GM19025 (cell line): ENCODE results near the gene SAMD4A.
A peak's percentile ranks its signal among the peaks of the same experiment; 100 is the strongest.
"Not testable (repeated sequence)": the region's sequence is repeated elsewhere in the genome, so short reads cannot be mapped to it uniquely, and the experiment has no call there.

Experiments
- ATAC-seq: cut with Tn5 transposase; IDR thresholded peaks from one replicate; pipeline ENCODE4 v1.9.1; 2021; ENCODE audit warnings: mild to moderate bottlenecking, low read depth, moderate library complexity; ENCODE audit not compliant: unreplicated experiment

Gene SAMD4A

DNA sequence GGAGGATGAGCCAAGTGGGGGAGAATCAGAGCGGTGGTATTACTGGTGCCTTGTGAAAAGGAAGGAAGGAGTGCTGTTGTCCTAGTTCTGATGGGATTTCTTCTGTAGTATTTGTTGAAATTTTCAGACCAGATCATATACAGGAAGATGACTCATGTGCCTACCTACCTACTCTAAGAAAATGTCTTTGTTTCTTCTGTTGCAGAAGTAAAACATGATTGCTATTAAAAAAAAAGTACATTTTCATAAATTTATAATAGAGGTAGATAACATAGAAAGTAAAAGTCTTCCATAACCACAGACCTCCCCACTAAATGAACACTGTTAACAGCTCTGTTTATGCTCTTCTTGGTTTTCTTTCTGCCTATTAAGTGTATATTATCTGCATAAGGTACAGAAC, 26.9 kb downstream of the SAMD4A start:
- ATAC-seq: no peak

DNA sequence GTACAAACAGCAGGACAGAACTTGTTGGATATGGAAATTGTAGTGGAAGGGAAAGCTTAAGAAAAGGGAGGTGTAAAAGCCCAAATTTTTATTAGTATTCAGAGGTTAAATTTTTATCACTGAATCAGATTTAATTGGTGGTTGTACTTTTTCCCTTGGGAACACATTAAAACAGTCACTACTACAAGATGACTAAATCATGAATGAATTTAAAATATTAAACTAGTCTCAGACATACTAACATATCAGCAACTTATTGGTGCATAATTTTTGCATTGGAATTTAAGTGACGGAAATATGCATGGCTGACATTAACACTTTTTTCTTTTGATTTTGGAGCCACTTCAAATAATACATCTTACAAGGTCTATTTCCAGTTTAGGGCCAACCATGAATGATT, 27.6 kb downstream of the SAMD4A start:
- ATAC-seq: no peak

DNA sequence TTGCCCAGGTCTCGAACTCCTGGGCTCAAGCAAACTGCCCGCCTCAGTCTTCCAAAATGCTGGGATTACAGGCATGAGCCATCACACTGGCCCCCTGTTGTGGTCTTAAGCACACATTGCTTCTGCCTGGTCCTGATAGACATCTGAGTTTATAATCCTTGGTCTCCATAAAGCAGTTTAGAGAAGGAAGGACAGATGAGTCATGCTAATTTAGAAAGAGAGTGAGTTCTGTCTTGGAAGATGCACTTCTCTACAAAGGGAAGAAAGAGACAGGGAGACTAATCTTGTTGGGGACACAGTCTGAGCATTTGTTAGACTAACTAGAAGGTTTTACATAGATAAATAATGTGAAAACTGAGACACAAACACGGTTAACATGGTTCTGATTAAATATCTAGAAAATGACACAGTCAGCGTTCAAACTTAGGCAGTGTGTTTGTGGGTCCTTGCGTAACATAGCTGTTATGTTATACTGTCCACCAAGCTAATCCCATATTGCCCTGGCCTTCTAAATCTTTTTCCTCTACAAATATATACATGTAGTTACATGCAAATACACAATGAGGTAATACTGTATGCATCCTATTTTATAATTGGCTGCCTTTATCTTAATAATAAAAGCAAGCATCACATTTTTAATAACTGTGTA, 31.0 kb downstream of the SAMD4A start:
- ATAC-seq: no peak

DNA sequence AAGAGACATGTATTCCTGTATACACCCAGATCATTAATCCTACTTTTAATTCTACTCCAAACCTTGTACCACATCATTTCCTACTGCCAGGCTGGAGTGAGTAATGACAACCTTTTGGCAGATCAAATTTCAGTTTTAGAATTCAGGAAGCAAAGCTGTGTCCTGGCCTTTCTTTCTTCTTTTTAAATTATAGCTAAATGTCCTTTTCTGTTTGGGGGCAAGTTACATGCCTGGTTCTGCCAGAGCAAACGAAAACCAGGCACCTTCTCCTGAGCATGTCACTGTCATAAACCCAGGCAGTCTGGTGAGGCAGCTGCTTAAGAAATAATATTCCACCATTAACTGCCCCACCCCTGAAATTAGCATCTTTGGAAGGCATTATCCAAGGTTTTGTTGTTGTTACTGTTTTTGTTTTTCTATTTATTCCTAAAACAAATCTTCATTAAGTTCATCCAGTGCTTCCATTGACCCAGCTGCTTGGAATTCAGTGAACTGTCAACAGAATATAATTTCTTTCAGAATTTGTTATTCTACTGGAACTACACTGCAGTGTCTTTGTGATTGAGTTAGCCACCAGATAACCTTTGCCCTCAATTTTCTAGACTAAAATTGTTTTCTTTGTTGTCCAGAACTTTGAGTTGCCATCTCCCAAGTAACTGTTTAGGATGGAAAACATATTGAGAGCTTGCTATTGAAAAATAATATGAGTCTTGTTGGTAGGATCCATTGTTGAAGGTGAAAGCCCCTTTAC, 33.2 kb downstream of the SAMD4A start:
- no peak for ATAC-seq

DNA sequence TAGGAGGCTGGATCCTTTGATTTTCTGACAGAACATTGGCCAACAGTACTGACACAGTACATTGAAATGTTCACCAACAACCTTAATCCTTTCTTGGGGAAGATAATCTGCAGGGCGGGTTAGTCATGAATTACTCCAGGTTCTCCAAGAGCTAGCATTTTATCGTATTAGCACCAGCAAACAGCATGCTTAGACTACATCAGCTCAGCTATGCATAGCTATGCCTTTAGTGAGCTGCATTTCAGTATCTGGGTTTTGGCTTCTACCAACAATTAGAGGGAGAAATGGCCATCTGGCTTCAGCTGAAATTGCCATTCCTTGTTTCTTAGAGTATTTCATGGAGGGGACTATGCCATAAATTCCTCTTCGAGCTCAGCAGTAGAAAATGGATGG, 33.8 kb downstream of the SAMD4A start:
- no peak for ATAC-seq

DNA sequence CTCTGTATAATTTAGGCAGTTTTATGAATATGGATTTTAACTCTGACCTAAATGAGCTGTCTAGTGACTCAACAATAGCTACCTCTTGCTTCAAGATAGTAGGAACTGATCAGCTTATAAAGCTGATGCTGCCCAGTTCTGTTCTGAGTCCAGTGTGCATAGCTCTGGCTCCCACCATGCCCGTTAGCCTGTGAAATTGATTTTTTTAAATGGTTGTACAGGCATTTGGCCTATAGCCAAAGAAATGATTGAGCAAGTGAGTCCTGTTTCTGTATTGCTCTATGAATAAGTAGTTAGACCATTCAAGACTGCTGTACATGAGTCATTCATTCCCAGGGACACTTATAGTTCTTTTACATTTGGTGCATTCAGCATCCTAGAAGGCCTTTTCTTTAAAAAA, 36.4 kb downstream of the SAMD4A start:
- ATAC-seq: no peak

DNA sequence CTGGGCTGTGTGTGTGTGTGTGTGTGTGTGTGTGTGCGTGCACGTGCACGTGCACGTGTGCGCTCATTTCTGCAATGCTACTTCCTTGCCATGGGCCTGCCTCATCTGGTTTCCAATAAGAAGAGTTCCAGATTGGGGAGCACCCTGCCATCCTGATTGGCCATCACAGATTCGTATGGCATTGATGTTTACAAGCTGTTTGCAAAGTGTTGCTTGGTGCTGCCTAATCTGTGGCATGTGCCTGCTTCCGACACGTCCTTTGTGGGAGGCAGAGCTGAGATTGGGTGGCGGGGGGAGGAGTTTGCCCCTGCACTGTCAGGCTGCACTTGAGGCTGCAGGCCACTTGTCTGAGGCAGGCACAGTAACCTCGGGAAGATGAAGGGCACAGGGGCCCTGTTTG, 39.2 kb downstream of the SAMD4A start:
- ATAC-seq: no peak

DNA sequence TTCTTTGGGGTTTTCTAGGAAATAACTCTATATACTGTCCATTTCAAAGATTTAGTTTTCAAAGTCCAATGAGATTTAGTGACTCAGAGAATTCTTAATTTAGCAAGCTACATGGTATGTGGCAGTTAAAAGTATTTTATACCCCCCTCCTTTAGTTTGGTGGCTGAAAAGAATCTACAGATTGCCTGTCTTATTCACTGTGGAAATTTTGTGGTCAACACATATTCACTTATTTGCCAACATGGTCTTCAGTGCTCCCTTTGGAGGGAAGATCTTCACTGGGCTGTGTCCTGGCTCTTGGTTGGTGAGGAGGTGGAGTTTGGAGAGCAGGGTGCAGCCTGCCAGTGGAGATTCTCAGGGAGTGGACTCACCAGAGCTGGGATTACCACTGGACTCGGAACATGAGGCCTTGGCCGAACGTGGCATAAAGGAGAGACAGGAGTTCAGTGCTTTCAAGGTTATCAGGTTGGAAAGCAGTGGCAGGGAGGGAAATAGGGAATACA, 39.8 kb downstream of the SAMD4A start:
- ATAC-seq: no peak

DNA sequence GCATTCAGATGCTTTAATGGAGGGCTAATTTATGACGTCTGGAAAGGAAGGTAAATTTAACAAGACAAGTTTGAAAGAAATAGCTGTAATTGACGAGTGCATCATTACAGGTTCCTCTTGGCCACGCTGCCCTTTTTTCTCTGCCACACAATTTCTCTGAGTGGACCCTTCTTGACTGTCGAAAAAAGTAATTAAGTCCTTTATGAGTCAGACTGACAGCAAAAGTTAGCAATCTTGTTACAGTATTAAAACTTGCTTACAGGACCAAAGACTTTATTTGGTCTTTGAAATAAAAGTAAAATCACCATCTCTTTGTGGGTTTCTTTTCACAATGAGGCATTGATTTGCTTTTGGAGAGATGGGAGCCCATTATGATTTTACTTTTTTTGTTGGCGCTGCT, 42.6 kb downstream of the SAMD4A start:
- ATAC-seq: no peak

DNA sequence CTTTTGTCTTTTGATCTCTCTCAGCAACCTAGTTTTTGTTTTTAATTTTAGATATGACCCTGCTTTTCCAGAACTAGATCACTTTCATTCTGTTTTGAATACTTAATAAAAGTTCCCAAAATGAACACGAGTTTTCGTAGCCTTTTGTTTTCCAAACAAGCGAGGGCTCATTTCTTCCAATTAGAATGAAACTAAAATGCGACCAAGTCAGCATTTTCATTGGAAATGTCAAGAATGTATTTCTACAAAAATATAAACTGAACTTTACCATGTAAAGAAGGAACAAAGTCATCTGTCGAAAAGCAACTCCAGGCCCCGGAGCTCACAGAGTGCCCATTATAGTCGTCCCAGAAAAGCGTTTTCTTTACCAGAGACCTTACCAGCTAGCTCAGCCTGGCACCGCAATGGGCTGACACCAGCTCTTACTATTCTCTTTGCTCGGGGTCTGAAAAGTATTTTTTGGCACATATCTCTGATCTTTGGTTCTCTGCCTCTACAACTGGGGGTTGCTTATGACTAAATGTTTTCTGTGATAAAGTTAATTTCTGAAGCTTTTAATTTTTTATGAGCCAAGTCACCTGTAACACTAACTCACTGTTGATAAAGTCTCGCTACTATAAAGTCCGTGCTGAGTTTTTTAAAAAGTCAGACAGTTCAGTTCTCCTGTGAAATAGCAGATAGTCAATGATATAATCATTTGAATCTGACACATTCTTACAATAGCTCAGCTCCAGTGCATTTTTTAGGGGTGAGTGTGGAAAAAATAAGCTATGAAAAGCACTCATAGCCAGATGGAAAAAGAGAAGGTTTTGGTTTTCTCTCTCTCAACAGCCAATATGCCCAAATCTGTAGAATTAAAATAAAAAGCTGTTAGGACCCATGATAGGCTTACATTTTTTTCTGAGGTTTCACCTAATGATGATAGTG, 43.4 kb downstream of the SAMD4A start:
- ATAC-seq: no peak

DNA sequence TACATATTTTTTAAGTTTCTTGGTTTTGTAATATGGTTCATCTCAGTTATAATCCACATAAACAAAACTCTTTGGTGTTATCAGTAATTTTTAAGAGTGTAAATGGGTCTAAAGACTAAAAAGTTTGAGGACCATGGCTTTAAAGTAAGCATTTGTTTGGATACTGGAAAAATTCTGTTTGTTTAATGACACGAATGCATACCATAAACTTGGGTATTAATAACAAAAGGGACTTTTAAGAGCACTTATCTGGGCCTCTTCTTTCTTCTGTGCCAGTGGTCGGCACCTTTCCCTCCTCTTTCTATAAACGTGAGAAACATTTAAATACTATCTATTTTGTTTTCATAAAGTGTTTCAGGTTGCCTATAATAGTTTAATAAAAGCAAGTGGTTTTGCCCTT, 47.4 kb downstream of the SAMD4A start:
- ATAC-seq: no peak

DNA sequence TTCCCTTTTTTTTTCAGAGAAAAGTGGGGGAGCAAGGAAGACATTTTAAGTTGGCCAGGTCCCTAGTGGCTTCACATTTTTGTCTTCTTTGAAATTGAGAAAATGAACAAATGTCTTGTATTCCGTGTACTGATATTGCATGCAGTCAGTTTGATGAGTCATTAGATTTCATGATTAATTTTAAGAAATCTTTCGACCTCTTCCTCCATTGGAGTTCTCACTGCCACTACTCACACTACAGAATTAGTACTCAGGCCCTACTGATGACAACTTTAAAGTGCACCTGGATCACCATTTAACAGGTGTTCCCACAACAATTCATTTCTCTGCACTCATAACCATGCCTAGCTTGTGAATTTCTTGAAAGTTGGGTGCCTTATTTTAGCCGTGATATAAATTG, 50.5 kb downstream of the SAMD4A start:
- no peak for ATAC-seq

DNA sequence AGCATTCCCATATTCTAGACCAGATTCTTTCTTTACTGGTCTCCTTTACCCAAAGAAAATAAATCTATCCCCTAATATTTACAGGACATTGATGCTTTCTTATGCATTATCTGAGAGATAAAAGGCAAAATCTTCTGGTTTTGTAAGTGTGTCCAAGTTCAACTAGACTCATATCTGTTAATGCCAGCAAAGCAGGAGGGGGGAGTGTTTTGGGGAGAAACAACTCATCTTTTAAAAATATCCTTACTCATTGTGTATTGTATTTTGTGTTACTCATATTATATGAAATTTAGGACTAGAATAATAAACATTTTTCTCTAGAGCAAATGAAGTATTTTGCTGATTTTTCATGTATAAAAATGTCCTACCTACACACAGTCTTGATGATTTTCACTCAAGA, 54.8 kb downstream of the SAMD4A start:
- ATAC-seq: no peak

DNA sequence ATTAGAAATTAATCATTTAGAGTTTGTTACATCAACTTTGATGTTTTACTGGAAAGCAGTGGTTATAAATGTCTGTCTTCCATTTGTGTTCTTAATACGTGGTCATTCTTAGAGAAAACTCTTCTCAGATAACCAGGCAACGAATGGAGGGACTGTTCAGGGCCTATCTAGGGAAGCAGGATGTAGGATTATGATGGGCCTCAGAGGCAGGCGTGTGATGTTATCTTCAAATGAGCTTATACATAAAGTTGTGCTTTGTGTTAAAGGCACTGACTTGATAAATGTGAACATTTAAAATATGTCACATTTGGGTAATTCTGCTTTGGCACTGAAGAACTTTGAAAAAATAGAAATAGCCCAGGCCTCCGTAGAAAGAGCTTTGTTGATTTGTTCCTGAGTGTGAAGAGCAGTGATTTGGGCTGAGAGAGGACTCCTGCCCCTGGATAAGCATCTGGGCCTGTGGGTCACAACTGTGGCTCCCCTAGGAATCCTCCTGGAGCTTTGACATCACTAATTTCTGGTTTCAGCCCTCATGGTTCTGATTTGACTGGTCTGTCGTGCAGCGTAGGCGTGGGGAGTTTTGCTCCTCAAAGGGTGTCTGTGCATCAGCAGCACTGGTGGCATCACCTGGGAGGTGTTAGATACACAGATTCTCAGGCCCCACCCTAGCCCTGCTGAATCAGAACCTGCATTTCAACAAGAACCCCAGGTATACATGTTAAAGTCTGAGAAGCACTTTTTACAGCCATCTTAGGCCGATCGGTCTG, 55.4 kb downstream of the SAMD4A start:
- peak; percentile 93 for ATAC-seq

DNA sequence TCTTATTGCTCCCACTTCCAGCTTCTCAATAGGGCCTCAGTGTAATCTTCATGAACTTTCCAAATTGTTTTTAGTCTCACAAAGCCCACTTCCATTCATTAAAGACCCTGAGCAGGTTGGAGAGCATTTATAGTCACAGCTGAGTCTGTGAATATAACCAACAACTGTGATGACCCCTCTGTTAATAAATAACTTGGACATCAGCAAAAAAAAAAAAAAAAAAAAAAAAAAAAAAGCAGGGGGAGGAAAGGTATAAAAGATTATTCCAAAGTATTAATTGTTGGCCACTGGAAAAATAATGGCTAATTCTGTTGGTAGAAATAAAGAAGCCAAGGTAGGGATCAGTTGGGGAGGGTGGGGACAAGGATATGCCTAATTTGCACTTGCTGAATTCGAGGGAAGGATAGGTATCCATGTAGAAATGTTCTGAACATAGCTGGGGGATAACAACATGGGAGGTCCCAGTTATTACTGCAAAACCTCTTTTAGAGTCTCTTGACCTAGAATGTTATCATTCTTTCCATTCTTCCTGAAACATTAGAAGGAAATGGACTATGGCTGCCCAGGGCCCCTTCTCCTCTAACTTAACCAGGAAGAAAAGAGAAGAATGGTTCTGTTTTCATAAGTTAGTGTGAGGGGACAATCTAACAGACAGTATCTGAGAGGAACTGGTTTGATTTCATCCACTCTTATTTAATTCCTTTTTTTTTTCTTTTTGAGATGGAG, 56.5 kb downstream of the SAMD4A start:
- no peak for ATAC-seq

DNA sequence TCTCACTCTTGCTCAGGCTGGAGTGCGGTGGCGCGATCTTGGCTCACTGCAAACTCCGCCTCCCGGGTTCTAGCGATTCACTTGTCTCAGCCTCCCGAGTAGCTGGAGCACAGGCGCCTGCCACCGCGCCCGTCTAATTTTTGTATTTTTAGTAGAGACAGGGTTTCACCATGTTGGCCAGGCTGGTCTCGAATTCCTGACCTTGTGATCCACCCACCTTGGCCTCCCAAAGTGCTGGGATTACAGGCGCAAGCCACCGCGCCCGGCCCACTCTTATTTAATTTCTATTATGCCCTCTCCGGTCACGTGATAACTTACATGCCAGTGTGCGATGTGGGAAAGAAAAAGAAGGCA, 57.1 kb downstream of the SAMD4A start:
- not testable (repeated sequence) for ATAC-seq

DNA sequence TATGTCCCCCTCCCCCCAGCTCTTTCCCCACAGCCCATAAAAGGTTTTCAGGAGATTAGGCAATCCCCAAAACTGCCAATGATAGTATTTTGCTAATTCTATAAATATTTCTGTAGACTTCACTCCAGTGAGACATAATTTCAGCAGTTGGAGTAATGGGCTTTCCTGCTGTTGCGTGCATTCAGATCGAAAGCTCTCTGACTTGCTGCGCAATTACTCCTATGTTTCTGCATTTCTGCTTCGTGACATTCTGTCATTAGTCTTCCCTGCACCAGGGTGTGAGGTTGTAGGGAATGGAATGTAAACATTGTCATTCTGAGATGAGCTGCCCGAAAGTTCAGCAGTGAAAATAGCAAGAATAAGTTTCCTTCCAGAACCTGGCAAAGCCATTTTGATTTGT, 58.2 kb downstream of the SAMD4A start:
- ATAC-seq: no peak

DNA sequence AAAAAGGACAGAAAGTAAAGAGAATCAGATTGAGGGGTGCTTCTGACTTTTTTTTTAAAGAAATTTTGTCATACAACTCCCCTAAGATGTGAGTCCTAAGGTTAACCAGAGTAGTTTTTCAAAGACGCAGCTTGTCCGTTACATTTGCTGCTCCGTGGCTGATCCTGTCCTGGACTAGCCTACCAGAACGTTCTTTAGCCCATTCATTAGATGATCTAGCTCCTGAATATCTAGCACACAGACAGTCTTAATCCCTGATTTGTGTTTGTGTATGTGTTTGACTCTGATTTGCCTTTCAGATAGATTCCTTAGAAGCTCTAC, 60.3 kb downstream of the SAMD4A start:
- no peak for ATAC-seq

DNA sequence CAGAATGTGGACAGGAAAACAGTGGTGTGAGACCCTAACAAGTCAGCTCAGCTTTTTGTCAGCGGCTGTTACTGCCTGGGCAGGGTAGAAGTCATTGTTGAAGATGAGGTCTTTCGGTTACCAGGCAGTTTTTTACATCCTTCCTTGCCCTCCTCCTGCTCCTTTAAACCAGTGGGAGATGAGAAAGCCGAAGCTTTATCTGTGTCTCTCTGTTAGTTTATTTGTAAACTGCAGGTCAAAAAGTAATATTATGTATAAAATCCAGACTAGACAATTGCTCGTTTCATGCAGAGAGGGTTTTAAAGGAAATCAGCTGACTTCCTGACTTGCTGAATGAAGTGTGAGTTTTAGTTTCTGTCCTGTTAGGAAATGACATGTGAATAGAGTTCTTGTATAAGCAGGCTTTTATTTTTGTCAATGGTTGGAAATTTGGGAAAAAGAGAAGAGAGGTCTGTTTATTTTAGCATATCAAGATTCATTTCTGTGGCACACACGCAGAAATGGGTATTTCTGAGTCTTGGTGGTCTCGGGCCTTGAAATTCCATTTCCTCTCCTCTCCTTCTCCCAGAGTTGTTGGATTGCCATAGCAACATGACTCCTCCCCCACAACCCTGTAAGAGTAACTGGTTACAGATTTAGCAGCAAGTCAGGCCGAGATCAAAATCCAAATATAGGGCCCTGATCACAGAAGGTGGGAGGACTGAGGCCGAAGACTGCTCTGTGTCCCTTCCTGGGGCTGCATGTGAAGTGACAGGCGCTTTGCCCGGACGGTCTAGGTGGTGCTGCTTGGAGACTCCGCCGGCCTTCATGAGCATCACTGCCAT, 60.8 kb downstream of the SAMD4A start:
- ATAC-seq: peak; percentile 71
